ENCODE results near the gene ZBTB21.

Gene ZBTB21

GRCh38 chr21:41992576-41992975, 17.6 kb downstream of the ZBTB21 start:
- DNase-seq (ENCODE audit: low read depth in 2 of 2): no peak

GRCh38 chr21:41991659-41992058, 18.5 kb downstream of the ZBTB21 start:
- no peak for DNase-seq (ENCODE audit: low read depth in 2 of 2)

DNA sequence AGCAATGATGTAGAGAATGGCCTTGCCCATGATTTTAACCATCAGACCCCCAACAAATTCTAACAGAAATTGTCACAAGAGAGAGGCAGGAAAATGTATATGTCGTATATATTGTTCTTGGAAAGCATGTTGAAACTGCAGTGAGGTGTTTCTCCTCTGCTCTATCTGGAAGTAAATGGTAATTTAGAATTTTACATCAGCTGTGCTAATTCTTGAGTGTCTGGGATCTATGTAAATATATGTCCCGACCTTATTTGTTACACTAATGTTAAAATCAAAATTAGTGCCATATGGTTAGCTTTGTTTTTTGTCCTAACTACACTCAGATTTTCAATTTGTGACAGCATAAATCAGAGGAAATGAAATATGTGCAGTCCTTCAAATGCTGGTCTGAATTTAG, 20.5 kb downstream of the ZBTB21 start:
- no peak for DNase-seq (ENCODE audit: low read depth in 2 of 2)

DNA sequence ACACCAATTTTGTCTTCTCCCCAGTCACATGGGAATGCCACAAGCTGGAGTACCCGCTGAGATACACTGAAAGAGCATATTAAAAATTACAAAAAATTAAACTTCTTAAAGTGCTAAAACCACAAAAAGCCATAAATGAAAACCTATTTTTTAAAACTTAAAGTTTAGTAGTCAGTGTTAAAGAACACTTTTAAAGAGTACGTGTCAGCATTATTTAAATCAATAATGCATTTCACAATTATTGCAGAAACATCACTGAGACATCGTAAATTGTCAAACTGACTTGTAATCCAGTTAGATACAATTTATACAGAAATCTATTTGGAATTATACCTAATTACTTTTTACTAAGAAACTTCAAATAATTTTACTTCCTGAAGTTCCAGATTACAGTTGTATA, 22.9 kb downstream of the ZBTB21 start:
- DNase-seq (ENCODE audit: low read depth in 2 of 2): no peak

DNA sequence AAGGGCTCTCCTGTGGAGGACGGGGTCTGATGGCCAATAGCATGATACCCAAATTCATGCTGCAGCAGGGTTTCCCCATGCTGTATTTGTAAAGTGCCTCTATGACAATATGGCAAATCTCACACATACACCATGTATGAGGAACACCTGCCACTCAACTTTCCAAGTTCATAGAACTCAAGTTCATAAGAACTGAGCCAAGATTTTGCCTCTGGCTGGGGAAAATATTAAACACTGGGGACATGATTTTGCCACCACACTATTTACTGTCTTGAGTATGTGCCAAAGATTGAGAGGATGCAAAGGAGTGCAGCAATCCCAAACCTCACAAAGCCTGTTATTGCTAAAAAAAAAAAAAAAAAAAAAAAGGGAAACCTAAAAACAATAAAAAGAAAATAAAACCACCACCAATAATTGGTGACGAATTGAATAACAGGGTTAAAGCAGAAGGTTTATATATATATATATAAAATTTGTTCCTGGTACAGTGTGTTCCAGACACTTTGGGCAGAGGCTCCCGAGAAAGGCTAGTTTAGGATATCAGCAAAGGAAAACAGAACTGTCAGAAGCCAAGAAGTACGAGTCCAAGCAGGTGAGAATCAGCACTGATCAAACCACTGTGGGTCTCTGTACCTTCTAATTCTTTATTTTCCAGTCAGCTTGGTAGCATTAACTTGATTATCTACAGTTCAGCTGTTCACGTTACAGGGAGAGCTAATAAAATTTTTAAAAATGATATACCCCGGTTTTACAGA, 24.3 kb downstream of the ZBTB21 start:
- no peak for DNase-seq (ENCODE audit: low read depth in 2 of 2)

DNA sequence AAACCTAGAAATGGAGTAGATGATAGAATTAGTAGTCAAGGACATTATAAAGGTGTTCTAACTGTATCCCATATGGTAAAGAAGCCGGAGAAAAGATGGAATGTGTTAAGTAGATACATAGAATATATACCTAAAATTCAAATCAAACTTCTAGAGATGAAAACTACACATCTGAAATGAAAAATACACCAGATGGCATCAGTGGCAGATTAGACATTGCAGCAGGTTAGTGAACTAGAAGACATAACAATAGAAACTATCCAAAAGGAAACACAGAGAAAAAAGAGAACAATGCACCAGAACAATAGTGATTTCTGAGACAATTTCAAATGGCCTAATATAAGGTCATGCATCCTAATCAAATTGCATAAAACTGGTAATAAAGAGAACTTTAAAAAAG, 26.9 kb downstream of the ZBTB21 start:
- DNase-seq (ENCODE audit: low read depth in 2 of 2): no peak

DNA sequence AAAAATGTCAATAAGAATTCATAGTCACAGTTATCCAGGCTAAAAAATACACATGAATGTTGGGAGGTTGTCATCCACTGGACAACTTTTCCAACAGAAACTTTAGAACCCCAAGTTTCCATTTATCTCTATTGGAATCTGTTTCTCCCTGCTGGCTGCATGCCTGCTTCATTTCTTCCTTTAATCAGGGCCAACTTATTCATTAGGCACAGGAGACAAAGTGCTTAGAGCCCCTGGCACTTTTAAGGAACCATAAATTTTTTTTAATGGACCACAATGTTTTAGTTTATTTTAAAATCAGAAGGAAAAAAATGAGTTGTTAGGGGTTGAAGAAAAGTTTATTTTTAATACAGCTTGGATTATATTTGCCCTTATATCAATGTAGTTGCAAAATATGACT, 29.6 kb downstream of the ZBTB21 start:
- no peak for DNase-seq (ENCODE audit: low read depth in 2 of 2)

- DNase-seq (ENCODE audit: low read depth in 2 of 2): no peak
Measured at GRCh38 chr21:41979751-41980369, 30.3 kb downstream of the ZBTB21 start.

- DNase-seq (ENCODE audit: low read depth in 2 of 2): no peak
Measured at GRCh38 chr21:41979335-41979734, 30.8 kb downstream of the ZBTB21 start.

GRCh38 chr21:41977034-41977950, 32.9 kb downstream of the ZBTB21 start:
- DNase-seq (ENCODE audit: low read depth in 2 of 2): no peak

- DNase-seq (ENCODE audit: low read depth in 2 of 2): no peak
Measured at GRCh38 chr21:41976611-41977010, 33.5 kb downstream of the ZBTB21 start.

DNA sequence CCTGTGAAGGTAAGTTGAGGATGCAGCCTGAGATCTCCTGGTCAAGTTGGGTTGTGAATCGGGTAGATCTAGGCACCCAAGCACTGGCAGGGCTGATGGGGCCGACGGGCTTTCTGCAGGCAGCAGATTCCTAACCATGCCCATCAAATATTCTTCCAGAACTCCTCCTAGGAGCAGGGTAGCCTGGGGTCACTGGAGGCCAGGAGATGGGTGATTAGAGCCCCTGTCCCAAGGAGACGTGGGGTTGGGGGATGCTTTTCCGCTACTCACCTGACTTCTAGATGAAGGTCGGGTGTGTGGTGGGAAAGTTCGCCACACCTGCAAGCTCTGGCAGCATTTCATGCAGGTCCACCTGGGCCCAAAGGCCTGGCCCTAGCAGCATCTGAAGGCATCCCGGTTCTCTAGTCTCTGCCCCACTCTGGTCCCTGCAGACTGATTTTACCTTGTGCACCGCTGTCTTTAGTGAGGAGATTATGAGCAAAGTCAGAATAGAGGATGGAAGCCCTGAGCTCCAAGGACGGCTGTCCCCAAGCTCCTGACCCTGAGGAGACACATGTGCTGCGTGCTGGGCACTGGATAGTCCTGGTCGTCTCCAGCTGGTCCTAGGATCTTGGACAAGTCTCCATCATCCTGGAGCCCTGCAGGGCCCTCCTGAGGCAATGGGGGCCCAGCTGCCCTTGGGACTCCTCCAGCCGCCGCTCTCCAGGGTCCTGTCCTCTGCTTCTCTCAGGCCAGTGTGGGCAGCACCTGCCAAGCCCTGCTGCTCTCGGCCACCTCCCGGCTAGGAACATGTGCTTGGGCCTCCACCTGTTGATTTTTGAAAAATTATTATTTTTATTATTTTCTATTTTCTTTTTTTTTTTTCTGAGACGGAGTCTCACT, 34.5 kb downstream of the ZBTB21 start:
- no peak for DNase-seq (ENCODE audit: low read depth in 2 of 2)

DNA sequence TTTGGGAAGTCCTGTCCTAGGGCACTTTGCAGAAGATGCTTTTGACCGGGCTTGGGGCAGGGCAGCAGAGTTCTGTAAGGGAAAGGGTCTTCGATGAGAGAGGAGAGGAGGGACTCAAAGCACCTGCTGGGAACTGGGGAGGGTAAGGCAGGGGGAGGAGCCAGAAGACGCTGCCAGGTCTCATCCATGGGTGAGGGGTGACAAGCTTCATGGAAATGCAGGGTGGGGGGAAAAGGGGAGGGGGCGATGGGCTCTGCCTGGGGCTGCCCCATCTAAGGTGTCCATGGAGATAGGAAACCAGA, 35.5 kb downstream of the ZBTB21 start:
- no peak for DNase-seq (ENCODE audit: low read depth in 2 of 2)

DNA sequence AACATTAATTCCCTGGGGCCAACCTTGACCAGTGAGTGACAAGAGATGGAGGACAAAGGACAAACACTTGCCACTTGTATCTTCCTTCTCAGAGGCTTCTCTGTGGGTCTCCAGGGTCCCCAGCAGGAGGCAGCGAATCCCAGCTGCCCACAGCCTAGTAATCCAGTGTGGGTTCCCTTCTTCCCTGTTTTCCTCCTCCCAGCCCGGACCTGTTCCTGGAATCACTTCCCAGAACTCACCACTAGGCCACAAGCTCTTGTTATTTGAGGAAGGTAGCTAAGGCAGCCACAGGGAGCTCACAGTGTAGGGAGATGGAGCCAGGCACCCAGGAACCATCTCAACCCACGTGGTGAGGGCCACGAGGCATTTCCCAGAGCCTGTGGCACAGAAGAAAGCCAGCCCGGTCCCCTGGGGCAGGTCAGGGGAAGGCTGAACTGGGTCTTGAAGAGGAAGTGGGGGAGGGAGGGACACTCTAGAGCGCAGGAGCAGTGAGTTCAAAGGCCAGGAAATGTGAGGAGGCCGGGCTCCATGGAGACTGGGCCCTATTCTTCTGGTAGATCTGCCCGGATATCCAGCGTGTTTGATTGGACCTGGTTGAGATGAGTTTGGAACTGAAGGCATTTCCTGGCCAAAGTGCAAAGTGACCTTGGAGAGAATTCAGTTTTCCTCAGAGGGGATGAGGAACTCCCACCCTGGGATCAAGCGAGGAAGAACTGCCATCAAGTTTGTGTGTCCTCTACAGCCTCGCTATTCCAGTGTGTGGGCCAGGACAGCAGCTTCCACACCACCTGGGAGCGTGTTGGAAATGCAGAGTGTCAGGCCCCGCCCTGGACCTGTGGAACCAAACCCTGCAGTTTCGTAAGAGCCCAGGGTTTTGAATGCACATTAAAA, 36.1 kb downstream of the ZBTB21 start:
- no peak for DNase-seq (ENCODE audit: low read depth in 2 of 2)

GRCh38 chr21:41973427-41973831, 36.7 kb downstream of the ZBTB21 start:
- DNase-seq (ENCODE audit: low read depth in 2 of 2): no peak

DNA sequence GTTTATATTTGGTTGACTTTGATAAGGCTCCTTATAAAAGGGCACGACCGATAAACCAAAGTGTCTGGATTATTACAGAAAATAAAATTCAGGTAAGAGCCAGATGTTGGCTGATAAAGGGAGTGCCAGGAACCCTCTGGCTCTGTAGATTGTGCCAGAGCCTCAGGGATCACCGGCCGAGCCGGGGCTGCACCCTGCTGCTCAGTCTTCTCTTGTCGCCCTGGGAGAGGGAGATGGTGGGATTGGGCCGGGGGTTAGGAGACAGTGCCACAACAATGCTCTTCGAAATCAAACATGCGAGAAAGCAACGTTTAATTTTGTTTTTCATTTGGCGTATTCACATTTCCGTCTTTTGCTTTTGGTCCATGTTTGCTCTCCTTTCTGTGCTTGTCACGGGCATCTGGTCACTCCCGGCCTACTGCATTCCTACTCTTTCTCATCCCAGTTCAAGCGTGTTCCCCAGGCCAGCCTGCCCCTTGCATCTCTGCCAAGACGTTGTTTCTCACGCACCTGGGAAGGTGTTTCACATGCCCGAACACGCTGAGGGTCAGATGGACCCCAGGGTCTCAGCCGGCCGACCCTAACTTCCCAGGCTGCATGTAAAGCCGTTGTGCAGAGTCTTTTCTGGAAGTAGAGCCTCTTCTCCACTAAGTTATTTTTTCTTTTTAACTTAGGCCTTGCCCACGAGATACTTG, 37.5 kb downstream of the ZBTB21 start:
- DNase-seq (ENCODE audit: low read depth in 2 of 2): no peak

- no peak for DNase-seq (ENCODE audit: low read depth in 2 of 2)
Measured at GRCh38 chr21:41971891-41972290, 38.3 kb downstream of the ZBTB21 start.

GRCh38 chr21:41970751-41971653, 39.2 kb downstream of the ZBTB21 start:
- no peak for DNase-seq (ENCODE audit: low read depth in 2 of 2)

- DNase-seq (ENCODE audit: low read depth in 2 of 2): no peak
Measured at GRCh38 chr21:41970106-41970391, 40.1 kb downstream of the ZBTB21 start.

All from stimulated activated CD4-positive, alpha-beta T cell treated with anti-CD3 and anti-CD28 coated beads, Interleukin-1b, Interleukin-23, amount 100 ng/mL, for 4 hours (primary cell).